Activated T-cell treated with anti-CD3 and anti-CD28 coated beads for 4 hours (primary cell): ENCODE measurements around the gene OR10K1.
"Not testable (repeated sequence)": the region's sequence is repeated elsewhere in the genome, so short reads cannot be mapped to it uniquely, and the experiment has no call there.

Source experiments
- DNase-seq: peaks from one replicate; pipeline ENCODE4 v3.0.0-alpha.2; 2020

The OR10K1 gene

GRCh38 chr1:158461534-158461933 lies at the start of gene OR10K1:
TSS of gene OR10K1 (plus strand) at chr1:158461834. CDS start at chr1:158465562, 3,728 bp downstream.
- no peak for DNase-seq

DNA sequence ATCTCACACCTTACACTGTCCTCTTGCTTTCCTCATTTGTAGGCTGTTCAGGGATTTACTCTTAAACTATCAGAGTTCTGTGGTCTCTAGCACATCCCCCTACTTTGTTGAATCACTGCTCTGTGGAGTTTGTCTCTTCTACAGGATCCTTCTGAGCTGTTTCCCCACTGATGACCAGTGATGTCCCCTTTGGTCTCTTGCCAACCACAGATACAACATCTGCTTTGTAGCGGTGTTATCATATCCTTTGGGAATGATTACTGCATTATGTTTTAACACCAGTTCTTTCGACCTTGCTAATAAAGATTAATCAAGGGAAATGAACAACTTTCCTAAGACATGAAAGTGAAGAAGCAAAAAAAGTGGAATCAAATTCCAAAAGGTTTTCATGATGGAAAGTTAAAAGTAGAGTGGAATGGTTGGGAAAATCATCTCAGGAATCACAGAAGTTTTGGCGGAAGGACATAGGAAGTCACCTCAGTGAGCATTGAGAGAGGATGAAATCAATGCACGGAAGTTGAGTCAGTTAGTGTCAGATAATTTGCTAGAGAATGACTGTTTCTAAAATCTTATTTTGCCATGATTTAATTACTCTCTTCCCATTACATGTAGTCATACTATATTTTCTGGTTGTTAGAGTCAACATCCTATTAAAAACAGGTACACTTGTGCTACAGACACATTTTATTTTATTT lies 46.8 kb upstream of the OR10K1 start:
- DNase-seq = no peak

DNA sequence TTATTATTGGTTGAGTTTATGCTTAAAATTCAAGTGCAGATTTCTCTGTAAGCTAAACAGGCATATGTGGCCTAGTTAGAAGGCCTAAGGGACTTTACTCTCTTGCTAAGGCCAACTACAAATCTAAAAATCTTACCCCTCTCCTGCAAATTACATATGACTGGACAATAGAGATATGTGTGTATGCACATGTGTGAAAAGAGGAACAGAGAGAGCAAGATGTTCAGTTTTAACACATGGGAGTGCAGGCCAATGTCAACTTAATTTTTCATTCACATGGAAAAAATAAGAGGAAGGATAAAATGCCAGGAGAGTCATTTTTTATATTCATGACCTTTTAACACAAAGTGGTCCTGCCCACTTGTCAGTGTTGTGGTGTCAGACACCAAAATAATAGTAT lies 44.0 kb upstream of the OR10K1 start:
- no peak for DNase-seq

- no peak for DNase-seq
These were observed 39.4 kb upstream of the OR10K1 start for GRCh38 chr1:158422212-158422611.

GRCh38 chr1:158425027-158425426 lies 36.6 kb upstream of the OR10K1 start:
- DNase-seq = no peak

- DNase-seq = no peak
These were observed 35.5 kb upstream of the OR10K1 start, which contains the start of gene OR10K2 for GRCh38 chr1:158426137-158426536. TSS of gene OR10K2 (minus strand) at chr1:158426237. CDS start at chr1:158420866, 5,371 bp downstream.

- DNase-seq = not testable (repeated sequence)
These were observed 31.5 kb upstream of the OR10K1 start for GRCh38 chr1:158430163-158430562.

DNA sequence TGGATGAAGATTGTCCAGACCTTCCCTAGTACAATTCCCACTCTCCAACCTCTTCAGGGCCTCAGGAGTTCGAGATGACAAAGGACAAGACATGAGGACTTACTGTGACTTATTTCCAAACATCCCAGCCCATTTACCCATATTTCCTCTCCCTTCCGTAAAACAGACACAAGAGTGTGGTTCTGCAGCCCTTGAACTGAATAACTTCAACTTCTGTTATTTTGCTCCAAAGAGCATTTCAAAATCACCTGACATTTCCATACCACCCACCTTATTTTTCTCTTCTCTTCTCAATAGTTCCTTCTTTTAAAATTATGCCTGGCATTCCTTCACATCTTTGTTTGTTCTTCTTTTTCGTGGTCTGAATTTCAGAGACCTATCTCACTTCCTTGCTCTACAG lies 26.9 kb upstream of the OR10K1 start:
- no peak for DNase-seq

DNA sequence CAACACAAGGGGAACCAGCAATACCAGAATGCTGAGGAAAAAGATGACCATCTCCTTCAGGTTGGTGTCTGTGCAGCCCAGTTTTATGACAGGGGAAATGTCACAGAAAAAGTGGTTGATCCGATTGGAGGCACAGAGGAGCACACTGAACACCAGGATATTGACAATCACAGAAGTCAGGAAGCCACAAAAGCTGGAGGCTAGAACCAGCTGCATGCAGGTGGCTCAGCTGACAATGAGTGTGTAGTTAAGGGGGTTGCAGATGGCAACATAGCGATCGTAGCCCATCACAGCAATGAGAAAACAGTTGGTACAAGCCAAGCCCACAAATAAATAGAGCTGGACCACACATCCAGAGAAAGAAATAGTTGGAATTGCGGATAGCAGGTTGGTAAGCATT lies 16.3 kb upstream of the OR10K1 start:
- no peak for DNase-seq

DNA sequence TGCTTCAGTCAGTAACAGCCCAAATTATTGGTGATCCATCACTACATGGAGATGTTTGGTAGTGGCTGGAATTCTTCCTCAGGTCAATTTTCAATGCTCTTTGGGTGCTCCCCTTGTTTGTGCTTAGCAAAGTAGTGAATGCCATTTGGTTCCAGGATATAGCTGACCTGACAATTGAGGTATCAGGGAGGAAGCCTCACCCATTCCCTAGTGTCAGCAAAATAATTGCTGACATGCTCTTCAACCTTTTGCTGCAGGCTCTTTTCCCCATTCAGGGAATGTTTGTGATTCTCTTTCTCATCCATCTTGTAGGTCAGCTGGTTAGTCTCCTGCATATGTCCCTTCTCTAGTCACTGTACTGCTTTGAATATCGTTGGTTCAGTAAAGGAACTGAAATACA lies 7.1 kb upstream of the OR10K1 start:
- DNase-seq = no peak

DNA sequence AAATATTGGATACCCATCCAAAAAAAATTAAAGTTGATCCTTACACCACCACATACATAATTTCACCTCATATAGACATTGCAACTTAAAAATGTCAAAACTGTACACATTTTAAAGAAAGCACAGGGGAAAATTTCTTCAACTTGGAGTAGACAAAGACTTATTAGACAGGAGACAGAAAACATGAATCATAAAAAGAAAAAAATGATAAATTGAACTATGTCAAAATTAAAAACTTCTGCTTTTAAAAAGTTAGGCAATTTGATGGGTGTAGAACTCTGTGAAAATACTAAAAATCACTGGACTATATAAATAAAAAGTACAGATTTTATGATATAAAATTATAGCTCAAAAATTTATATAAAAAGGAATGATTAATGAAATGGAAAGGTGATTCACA lies 4.4 kb upstream of the OR10K1 start:
- DNase-seq = no peak

DNA sequence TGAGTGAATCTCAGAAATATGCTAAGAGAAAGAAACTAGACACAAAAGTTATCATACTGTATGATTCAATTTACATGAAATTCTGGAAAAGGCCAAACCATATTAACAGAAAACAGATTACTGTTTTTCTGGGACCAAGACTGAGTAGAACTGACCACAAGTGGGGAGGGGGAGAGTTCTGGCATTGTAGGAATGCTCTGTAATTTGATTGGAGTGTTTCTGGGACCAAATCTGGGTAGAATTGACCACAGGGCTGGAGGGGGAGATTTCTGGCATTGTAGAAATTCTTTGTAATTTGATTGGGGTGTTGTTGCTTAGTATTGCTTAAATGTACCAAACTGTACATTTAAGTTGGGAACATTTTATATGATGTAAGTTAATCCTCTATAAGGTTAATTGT lies 3.4 kb upstream of the OR10K1 start:
- no peak for DNase-seq

- DNase-seq = no peak
These were observed 10.3 kb downstream of the OR10K1 start, which contains the start of gene OR10R2 for GRCh38 chr1:158471920-158472319. TSS of gene OR10R2 (plus strand) at chr1:158472220. CDS start at chr1:158472326, 106 bp downstream.

GRCh38 chr1:158485455-158485854 lies 23.8 kb downstream of the OR10K1 start:
- DNase-seq = no peak

GRCh38 chr1:158491316-158491715 lies 29.7 kb downstream of the OR10K1 start:
- DNase-seq = no peak

DNA sequence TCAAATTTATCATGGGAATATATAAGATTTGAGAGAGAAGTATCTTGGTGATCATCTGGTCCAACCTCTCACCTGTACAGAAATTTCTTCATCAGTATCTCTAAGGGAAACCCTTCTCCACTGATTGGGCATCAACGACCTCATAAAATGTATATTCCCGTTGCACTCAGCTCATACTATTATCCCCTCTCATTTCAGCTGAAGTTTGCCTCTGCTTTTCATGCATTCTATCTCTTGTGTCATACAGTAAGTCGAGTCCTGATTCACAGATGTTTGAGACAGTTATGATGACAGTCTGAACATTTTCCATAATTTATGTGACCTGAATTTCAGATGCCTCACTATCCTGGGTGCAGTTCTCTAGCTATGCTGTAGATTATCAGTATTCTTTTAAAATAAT lies 31.4 kb downstream of the OR10K1 start:
- DNase-seq = no peak

DNA sequence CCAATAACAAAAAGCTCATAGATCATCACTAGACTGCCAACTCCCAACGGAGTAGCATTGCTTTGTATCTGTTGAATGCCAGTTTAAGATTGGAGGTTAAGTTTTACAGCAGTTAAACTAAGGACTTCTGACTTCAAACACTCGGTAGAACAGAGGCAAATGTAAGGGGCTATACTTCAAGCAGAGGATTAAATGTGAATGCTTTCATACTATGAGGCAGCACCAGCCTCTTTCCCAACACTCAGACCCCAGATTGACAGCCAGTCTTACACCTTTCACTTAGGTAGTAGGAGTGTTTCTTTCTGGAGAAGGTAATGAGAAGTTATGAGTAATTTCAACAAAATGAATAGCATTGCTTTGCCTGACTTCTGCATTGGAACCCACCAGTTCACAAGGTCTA lies 33.2 kb downstream of the OR10K1 start:
- DNase-seq = no peak

DNA sequence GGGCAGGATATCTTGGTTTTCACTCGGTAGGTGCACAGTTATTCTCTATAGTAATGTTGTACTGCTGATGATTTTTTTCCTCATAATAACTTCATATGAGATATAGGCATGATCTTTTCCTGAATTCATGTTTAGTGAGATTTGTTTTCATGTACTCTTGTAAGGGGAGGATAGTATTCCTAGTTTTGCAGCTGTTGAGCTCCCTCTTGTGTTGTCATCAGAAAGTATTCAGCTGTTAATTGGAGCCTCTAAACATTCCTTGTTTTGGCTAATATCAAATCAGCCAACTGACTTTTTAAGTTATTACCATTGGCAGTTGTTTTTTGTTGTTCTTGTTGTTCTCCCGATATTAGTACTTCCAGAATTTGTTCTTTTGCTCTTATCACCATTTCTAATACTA lies 34.7 kb downstream of the OR10K1 start:
- DNase-seq = no peak

- DNase-seq = peak; percentile 19
These were observed 44.8 kb downstream of the OR10K1 start for GRCh38 chr1:158506369-158506987.

DNA sequence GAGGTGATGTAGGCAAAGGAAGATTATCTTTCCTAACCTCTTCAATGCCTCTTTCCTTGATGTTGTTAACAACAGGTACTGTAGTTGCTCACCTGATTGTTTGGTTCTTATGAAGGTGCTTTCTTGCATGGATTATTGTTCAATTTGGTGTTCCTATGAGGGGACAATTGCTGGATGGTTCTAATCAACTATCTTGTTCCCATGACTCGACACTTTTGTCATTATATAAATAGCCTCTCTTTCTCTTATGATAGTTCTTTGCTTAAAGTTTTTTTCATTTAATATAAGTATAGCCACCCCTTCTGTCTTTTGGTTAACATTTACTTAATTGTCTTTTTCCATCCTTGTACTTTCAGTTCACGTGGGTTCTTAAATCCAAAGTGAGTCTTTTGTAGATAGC lies 45.9 kb downstream of the OR10K1 start:
- no peak for DNase-seq

DNA sequence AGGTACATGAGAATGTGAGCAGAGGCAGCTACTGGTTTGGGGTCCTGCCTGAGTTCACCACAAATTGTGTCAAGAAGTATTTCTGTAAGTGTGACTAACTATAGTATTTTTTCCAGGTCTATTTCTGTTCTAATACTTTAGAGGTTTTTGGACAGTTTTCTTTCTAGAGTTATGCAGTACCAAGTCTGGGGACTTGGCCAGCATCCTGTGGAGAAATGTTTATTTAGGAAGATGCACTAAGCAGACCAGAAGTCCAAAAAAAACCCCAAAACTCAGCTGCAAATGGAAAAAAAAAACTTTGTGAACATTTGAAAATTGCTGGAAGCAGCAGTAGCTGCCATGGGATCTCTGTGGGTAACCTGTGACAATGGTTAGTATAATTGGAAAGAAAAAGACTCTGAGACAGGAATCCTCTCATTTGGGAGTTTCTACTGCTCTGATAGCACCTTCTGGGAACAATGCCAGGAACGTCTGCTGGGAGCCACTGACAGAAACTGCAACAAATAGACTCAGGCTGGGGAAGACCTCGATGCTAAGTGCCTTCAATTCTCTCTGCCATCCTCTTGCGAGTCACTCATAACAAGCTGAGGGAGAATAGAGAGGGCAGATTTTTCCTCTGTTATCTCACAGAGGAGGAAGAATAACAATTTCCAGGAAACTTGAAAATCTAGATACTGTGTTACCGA lies 48.0 kb downstream of the OR10K1 start:
- DNase-seq = no peak

- DNase-seq = no peak
These were observed 55.3 kb downstream of the OR10K1 start for GRCh38 chr1:158516966-158517365.
